K562 (cell line): ENCODE results near the gene SMG1. TPM values are rescaled to one million over a fixed set of nuclear protein-coding genes. Genes with fewer than 3 reads are reported as not detected.

Experiments
- ATAC-seq: fragments of 200-7000 bp; cut with Tn5 transposase; 3 replicates; pipeline ENCODE4 v1.9.1; 2020; ENCODE audit warnings: moderate library complexity
- BruUV-seq: library from RNA; stranded (reverse); fragments of 400-500 nt; replicated peaks from 2 replicates; lab custom pipeline; 2021; lab: Mats Ljungman, UMichigan
- CTCF ChIA-PET: fragments of 300-600 bp; formaldehyde crosslinking; extraction: SDS; loops from one replicate; lab custom pipeline; 2021; ENCODE audit warnings: low intra/inter-chr PET ratio; lab: Yijun Ruan, JAX
- POLR2A ChIA-PET: fragments of 300-600, 350-650 bp; sonication (Branson Sonifier 250); formaldehyde crosslinking; extraction: SDS; loops from one replicate; lab custom pipeline; 2021; ENCODE audit warnings: antibody characterized with exemption, inconsistent platforms; lab: Yijun Ruan, JAX
- DNase-seq, 4 experiments: peaks; one replicate each; pipeline versions ENCODE4 v3.0.0 to v3.0.0-alpha.2; 2011 to 2018; ENCODE audit warnings: low spot score in 3 of 4, mixed read lengths in 3 of 4; ENCODE audit errors: extremely low read depth in 1 of 4
- FAIRE-seq: peaks from 2 replicates; lab custom pipeline; 2011; peaks lifted over from hg19 to GRCh38; lab: Jason Lieb, UNC
- H2AFZ ChIP-seq: 2 replicates; pipeline ENCODE4 v1.6.0; 2011; ENCODE audit warnings: low read depth, low read length, control low read depth, inconsistent platforms
- H3K27ac ChIP-seq: fragments of 200-600 bp; 3 replicates; pipeline ENCODE4 v1.8.0; 2011; ENCODE audit warnings: low read depth, mild to moderate bottlenecking, control low read depth, inconsistent platforms, low read length, moderate library complexity, mixed read lengths; ENCODE audit errors: extremely low read depth
- H3K27me3 ChIP-seq, 2 experiments: fragments of 300-600 bp in 1 of 2; 2 replicates in 1 of 2; 3 replicates in 1 of 2; pipeline versions ENCODE4 v1.6.0 to v1.8.0; 2011; ENCODE audit warnings: inconsistent platforms in 2 of 2, low read length in 2 of 2, mild to moderate bottlenecking in 1 of 2, mixed read lengths in 1 of 2, moderate library complexity in 1 of 2; ENCODE audit not compliant: control insufficient read depth in 2 of 2, insufficient read depth in 2 of 2
- H3K36me3 ChIP-seq: fragments of 300-600 bp; 3 replicates; pipeline ENCODE4 v1.8.0; 2011; ENCODE audit warnings: mild to moderate bottlenecking, low read length, inconsistent platforms; ENCODE audit not compliant: control insufficient read depth, insufficient read depth
- H3K4me1 ChIP-seq, 2 experiments: fragments of 200-600 bp in 1 of 2; replicated peaks in 1 of 2; 2 replicates in 1 of 2; 3 replicates in 1 of 2; pipeline versions ENCODE4 v1.5.1 to v1.8.0; 2011; ENCODE audit warnings: inconsistent platforms in 2 of 2, low read length in 2 of 2, mild to moderate bottlenecking in 1 of 2, mixed read lengths in 1 of 2, moderate library complexity in 1 of 2; ENCODE audit not compliant: control insufficient read depth in 2 of 2, insufficient read depth in 2 of 2
- H3K4me2 ChIP-seq: 2 replicates; pipeline ENCODE4 v1.6.1; 2011; ENCODE audit warnings: low read length, control low read depth, inconsistent platforms, mixed read lengths; ENCODE audit not compliant: insufficient read depth
- H3K4me3 ChIP-seq: fragments of 200-600 bp; sonication (generic), shearing (Covaris generic); 2 replicates; pipeline ENCODE4 v1.5.1; 2016; ENCODE audit warnings: control low read depth, inconsistent platforms
- H3K79me2 ChIP-seq: fragments of 200-600 bp; 3 replicates; pipeline ENCODE4 v1.8.0; 2011; ENCODE audit warnings: low read length, inconsistent platforms; ENCODE audit not compliant: control insufficient read depth, insufficient read depth
- H3K9ac ChIP-seq, 2 experiments: 2 replicates each; pipeline versions ENCODE4 v1.6.0 to v1.6.1; 2011; ENCODE audit warnings: low read depth in 2 of 2, low read length in 2 of 2, control low read depth in 1 of 2, inconsistent platforms in 1 of 2, mild to moderate bottlenecking in 1 of 2, mixed read lengths in 1 of 2; ENCODE audit not compliant: insufficient read depth in 1 of 2
- H3K9me1 ChIP-seq: one replicate; pipeline ENCODE4 v1.6.0; 2011; ENCODE audit warnings: inconsistent platforms, mild to moderate bottlenecking, low read length, moderate library complexity; ENCODE audit not compliant: control insufficient read depth, insufficient read depth
- H3K9me3 ChIP-seq: replicated peaks from 2 replicates; pipeline ENCODE4 v1.5.1; 2011; ENCODE audit warnings: low read depth, low read length, inconsistent platforms; ENCODE audit not compliant: control insufficient read depth, insufficient read depth
- H4K20me1 ChIP-seq: replicated peaks from 2 replicates; pipeline ENCODE4 v1.6.1; 2011; ENCODE audit warnings: low read length, inconsistent platforms, mixed read lengths; ENCODE audit not compliant: control insufficient read depth, insufficient read depth
- EGR1 ChIP-seq: fragments of 450-650 bp; conservative IDR thresholded peaks from 2 replicates; pipeline ENCODE4 v1.6.1; 2017; ENCODE audit warnings: mild to moderate bottlenecking
- GTF2E2 ChIP-seq: fragments of 200-800 bp; sonication (Bioruptor generic); IDR thresholded peaks from 2 replicates; pipeline ENCODE4 v1.6.1; 2016; ENCODE audit warnings: missing genetic modification characterization, missing compliant biosample characterization
- HOXB6 ChIP-seq: fragments of 250-450 bp; sonication (Bioruptor Pico); IDR thresholded peaks from 2 replicates; pipeline ENCODE4 v1.5.1; 2022; ENCODE audit warnings: mild to moderate bottlenecking, borderline replicate concordance
- JUND ChIP-seq, 2 experiments: IDR thresholded peaks; 2 replicates in 1 of 2; 3 replicates in 1 of 2; pipeline ENCODE4 v1.6.1; 2011; ENCODE audit warnings: borderline replicate concordance in 2 of 2, low read depth in 2 of 2, low read length in 2 of 2, improper control_type of control experiment in 1 of 2, missing biosample characterization in 1 of 2, missing genetic modification characterization in 1 of 2, missing genetic modification reagents in 1 of 2
- PYGO2 ChIP-seq: fragments of 450-650 bp; IDR thresholded peaks from 2 replicates; pipeline ENCODE4 v1.6.1; 2016; ENCODE audit warnings: mild to moderate bottlenecking, missing genetic modification characterization, moderate library complexity, missing compliant biosample characterization
- SIX5 ChIP-seq, 2 experiments: IDR thresholded peaks; 2 replicates each; pipeline ENCODE4 v1.6.1; 2011; ENCODE audit warnings: low read length in 2 of 2, borderline replicate concordance in 1 of 2, low read depth in 1 of 2, mild to moderate bottlenecking in 1 of 2, moderate library complexity in 1 of 2; ENCODE audit not compliant: insufficient read depth in 1 of 2
- SOX6 ChIP-seq: fragments of 450-650 bp; IDR thresholded peaks from 2 replicates; pipeline ENCODE4 v1.6.1; 2014; ENCODE audit warnings: mild to moderate bottlenecking
- TAF9B ChIP-seq: fragments of 450-650 bp; IDR thresholded peaks from 2 replicates; pipeline ENCODE4 v1.6.1; 2018; ENCODE audit warnings: mild to moderate bottlenecking; ENCODE audit not compliant: partially characterized antibody
- TARDBP ChIP-seq: fragments of 450-650 bp; IDR thresholded peaks from 2 replicates; pipeline ENCODE4 v1.6.1; 2016
- WGBS: fragments of 100-300 bp; shearing (Covaris generic); methylation state at CpG from one replicate; pipeline ENCODE4 v1.1.6; 2016; ENCODE audit warnings: low coverage, mixed read lengths; ENCODE audit not compliant: insufficient coverage; ENCODE audit errors: missing lambda C conversion rate; 5-methylcytosine and 5-hydroxymethylcytosine counted together
- in situ Hi-C: fragments of 300-500 bp; cut with MboI; formaldehyde crosslinking; loops from 4 replicates; pipeline ENCODE4 v1.15.0; 2018; ENCODE audit warnings: inconsistent platforms, mixed read lengths
- intact Hi-C: fragments of 100-400 bp; cut with micrococcal nuclease; formaldehyde crosslinking; loops from 2 replicates; pipeline ENCODE4 v1.14.2; 2022
- polyA plus RNA-seq, 8 experiments: library from polyadenylated mRNA; depleted of rRNA in 4 of 8; stranded (reverse) in 5 of 8; unstranded in 3 of 8; fragments of >200 nt; fragmentation: Nextera tagmentation in 2 of 8; fragmentation: Illumina TruSeq in 1 of 8; extraction: Ambion mirVana in 2 of 8; extraction: Trizol in 1 of 8; gene quantifications; 2 replicates each; pipeline versions ENCODE4 v1.2.1 to v1.2.3, GENCODE V29; 2011 to 2014; ENCODE audit warnings: inconsistent platforms in 1 of 8, missing spikeins in 1 of 8
- total RNA-seq, 7 experiments: library from RNA; depleted of rRNA in 6 of 7; stranded (reverse); fragments of >200 nt in 6 of 7; fragmentation: Illumina TruSeq in 2 of 7; extraction: Trizol in 2 of 7; gene quantifications; 2 replicates each; pipeline versions ENCODE4 v1.2.1 to v1.2.3, GENCODE V29; 2011 to 2021; ENCODE audit warnings: low replicate concordance in 1 of 7
- TF ChIP-seq, protein P1 (sequence below): fragments of 450-650 bp; conservative IDR thresholded peaks from 2 replicates; pipeline ENCODE4 v1.6.1; 2016; ENCODE audit warnings: missing genetic modification characterization, low read depth, mild to moderate bottlenecking, control low read depth, missing compliant biosample characterization
- TF ChIP-seq, protein P2 (sequence below): fragments of 200-800 bp; sonication (Bioruptor generic); IDR thresholded peaks from 2 replicates; pipeline ENCODE4 v1.6.1; 2017; ENCODE audit warnings: missing genetic modification characterization, missing compliant biosample characterization
- TF ChIP-seq, protein P3 (sequence below): sonication (generic); formaldehyde crosslinking; IDR thresholded peaks from 2 replicates; pipeline ENCODE4 v1.8.0; 2022; ENCODE audit warnings: missing genetic modification reagents, mild to moderate bottlenecking, moderate library complexity, borderline replicate concordance
- TF ChIP-seq, protein P4 (sequence below): fragments of 450-650 bp; IDR thresholded peaks from one replicate; pipeline ENCODE4 v1.6.1; 2018; ENCODE audit warnings: mild to moderate bottlenecking, moderate library complexity; ENCODE audit not compliant: partially characterized antibody

SMG1 gene
- total and polyA plus RNA-seq, 9 of the 15 experiments (the other 6 are each of a cell fraction or from before 2014, with no cell fraction given) = 3.4 to 54.8 (median 32.0) TPM

GRCh38 chr16:18969050-18969854, 43.0 kb upstream of the SMG1 start (continued):
- TF ChIP-seq, protein P1, sequence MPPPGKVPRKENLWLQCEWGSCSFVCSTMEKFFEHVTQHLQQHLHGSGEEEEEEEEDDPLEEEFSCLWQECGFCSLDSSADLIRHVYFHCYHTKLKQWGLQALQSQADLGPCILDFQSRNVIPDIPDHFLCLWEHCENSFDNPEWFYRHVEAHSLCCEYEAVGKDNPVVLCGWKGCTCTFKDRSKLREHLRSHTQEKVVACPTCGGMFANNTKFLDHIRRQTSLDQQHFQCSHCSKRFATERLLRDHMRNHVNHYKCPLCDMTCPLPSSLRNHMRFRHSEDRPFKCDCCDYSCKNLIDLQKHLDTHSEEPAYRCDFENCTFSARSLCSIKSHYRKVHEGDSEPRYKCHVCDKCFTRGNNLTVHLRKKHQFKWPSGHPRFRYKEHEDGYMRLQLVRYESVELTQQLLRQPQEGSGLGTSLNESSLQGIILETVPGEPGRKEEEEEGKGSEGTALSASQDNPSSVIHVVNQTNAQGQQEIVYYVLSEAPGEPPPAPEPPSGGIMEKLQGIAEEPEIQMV (tag) = 0 out of 2 replicates have a peak, but pooled peaks have one; percentile 17
- 0 out of 2 replicates have a peak, but pooled peaks have one; percentile 19 for TF ChIP-seq SOX6
- TF ChIP-seq, protein P2, sequence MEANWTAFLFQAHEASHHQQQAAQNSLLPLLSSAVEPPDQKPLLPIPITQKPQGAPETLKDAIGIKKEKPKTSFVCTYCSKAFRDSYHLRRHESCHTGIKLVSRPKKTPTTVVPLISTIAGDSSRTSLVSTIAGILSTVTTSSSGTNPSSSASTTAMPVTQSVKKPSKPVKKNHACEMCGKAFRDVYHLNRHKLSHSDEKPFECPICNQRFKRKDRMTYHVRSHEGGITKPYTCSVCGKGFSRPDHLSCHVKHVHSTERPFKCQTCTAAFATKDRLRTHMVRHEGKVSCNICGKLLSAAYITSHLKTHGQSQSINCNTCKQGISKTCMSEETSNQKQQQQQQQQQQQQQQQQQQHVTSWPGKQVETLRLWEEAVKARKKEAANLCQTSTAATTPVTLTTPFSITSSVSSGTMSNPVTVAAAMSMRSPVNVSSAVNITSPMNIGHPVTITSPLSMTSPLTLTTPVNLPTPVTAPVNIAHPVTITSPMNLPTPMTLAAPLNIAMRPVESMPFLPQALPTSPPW (CRISPR knock-in tag) = peak; percentile 94

GRCh38 chr16:18966791-18967190, 40.6 kb upstream of the SMG1 start:
- no peaks in the 10 kb centered on the region for H3K36me3 ChIP-seq
- BruUV-seq = no TSS peak
- ATAC-seq = no peak
- POLR2A ChIA-PET = interaction anchor here (0.9 to 2.6 kb wide), 4 partner anchors 9 to 177 kb away, joined by 3 to 8 read pairs (median 4); partner anchors contain the start of gene RPS15A
- no peak overlapping the region for H3K4me2 ChIP-seq
- H3K9ac ChIP-seq = no peak overlapping the region
- no peak for FAIRE-seq
- H3K27me3 ChIP-seq = no peaks in the 10 kb centered on the region; a peak in 3 of 5 replicates
- no peak for DNase-seq
- intact Hi-C loops (no loop called here), in situ Hi-C loops (no loop called here)
- no peak overlapping the region for H3K27ac ChIP-seq
- H3K4me1 ChIP-seq = no peaks in the 10 kb centered on the region
- H2AFZ ChIP-seq = no peak overlapping the region
- H3K4me3 ChIP-seq = no peak overlapping the region
- H3K79me2 ChIP-seq = no peaks in the 10 kb centered on the region
- 21% methylated on average over 5 of the region's 5 CpGs for WGBS
- no peaks in the 10 kb centered on the region for H3K9me1 ChIP-seq
- no peaks in the 10 kb centered on the region for H4K20me1 ChIP-seq
- CTCF ChIA-PET = no interaction called here
- H3K9me3 ChIP-seq = no peaks in the 10 kb centered on the region
- TF ChIP-seq PYGO2 (tag) (no peak), EGR1 (no peak), SIX5 (IDR thresholded peaks at IDR 0.05; ENCODE audit: borderline replicate concordance in 1 of 2, insufficient read depth in 1 of 2, low read depth in 1 of 2, low read length in 2 of 2) (no peak), TARDBP (no peak), GTF2E2 (tag) (no peak), HOXB6 (no peak), JUND (IDR thresholded peaks at IDR 0.05; ENCODE audit: borderline replicate concordance, low read depth, low read length) (no peak), JUND (tag; IDR thresholded peaks at IDR 0.05; ENCODE audit: borderline replicate concordance, low read depth, low read length) (no peak), TAF9B (no peak)
- TF ChIP-seq, protein P3, sequence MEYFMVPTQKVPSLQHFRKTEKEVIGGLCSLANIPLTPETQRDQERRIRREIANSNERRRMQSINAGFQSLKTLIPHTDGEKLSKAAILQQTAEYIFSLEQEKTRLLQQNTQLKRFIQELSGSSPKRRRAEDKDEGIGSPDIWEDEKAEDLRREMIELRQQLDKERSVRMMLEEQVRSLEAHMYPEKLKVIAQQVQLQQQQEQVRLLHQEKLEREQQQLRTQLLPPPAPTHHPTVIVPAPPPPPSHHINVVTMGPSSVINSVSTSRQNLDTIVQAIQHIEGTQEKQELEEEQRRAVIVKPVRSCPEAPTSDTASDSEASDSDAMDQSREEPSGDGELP (CRISPR knock-in tag) = no peak
- TF ChIP-seq, protein P4, sequence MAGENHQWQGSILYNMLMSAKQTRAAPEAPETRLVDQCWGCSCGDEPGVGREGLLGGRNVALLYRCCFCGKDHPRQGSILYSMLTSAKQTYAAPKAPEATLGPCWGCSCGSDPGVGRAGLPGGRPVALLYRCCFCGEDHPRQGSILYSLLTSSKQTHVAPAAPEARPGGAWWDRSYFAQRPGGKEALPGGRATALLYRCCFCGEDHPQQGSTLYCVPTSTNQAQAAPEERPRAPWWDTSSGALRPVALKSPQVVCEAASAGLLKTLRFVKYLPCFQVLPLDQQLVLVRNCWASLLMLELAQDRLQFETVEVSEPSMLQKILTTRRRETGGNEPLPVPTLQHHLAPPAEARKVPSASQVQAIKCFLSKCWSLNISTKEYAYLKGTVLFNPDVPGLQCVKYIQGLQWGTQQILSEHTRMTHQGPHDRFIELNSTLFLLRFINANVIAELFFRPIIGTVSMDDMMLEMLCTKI = no peak
